K562 (cell line): Measurements from ENCODE around the gene LAT. TPM values are rescaled to one million over a fixed set of nuclear protein-coding genes. Genes with fewer than 3 reads are reported as not detected.

Experiments
- ATAC-seq: fragments of 200-7000 bp; cut with Tn5 transposase; 3 replicates; pipeline ENCODE4 v1.9.1; 2020; ENCODE audit warnings: moderate library complexity
- BruUV-seq: library from RNA; stranded (reverse); fragments of 400-500 nt; replicated peaks from 2 replicates; lab custom pipeline; 2021; lab: Mats Ljungman, UMichigan
- CTCF ChIA-PET: fragments of 300-600 bp; formaldehyde crosslinking; extraction: SDS; loops from one replicate; lab custom pipeline; 2021; ENCODE audit warnings: low intra/inter-chr PET ratio; lab: Yijun Ruan, JAX
- POLR2A ChIA-PET: fragments of 300-600, 350-650 bp; sonication (Branson Sonifier 250); formaldehyde crosslinking; extraction: SDS; loops from one replicate; lab custom pipeline; 2021; ENCODE audit warnings: antibody characterized with exemption, inconsistent platforms; lab: Yijun Ruan, JAX
- DNase-seq, 4 experiments: peaks; one replicate each; pipeline versions ENCODE4 v3.0.0 to v3.0.0-alpha.2; 2011 to 2018; ENCODE audit warnings: low spot score in 3 of 4, mixed read lengths in 3 of 4; ENCODE audit errors: extremely low read depth in 1 of 4
- FAIRE-seq: peaks from 2 replicates; lab custom pipeline; 2011; peaks lifted over from hg19 to GRCh38; lab: Jason Lieb, UNC
- H2AFZ ChIP-seq: 2 replicates; pipeline ENCODE4 v1.6.0; 2011; ENCODE audit warnings: low read depth, low read length, control low read depth, inconsistent platforms
- H3K27ac ChIP-seq: fragments of 200-600 bp; 3 replicates; pipeline ENCODE4 v1.8.0; 2011; ENCODE audit warnings: low read depth, mild to moderate bottlenecking, control low read depth, inconsistent platforms, low read length, moderate library complexity, mixed read lengths; ENCODE audit errors: extremely low read depth
- H3K27me3 ChIP-seq, 2 experiments: fragments of 300-600 bp in 1 of 2; 2 replicates in 1 of 2; 3 replicates in 1 of 2; pipeline versions ENCODE4 v1.6.0 to v1.8.0; 2011; ENCODE audit warnings: inconsistent platforms in 2 of 2, low read length in 2 of 2, mild to moderate bottlenecking in 1 of 2, mixed read lengths in 1 of 2, moderate library complexity in 1 of 2; ENCODE audit not compliant: control insufficient read depth in 2 of 2, insufficient read depth in 2 of 2
- H3K36me3 ChIP-seq: fragments of 300-600 bp; 3 replicates; pipeline ENCODE4 v1.8.0; 2011; ENCODE audit warnings: mild to moderate bottlenecking, low read length, inconsistent platforms; ENCODE audit not compliant: control insufficient read depth, insufficient read depth
- H3K4me1 ChIP-seq, 2 experiments: fragments of 200-600 bp in 1 of 2; replicated peaks in 1 of 2; 2 replicates in 1 of 2; 3 replicates in 1 of 2; pipeline versions ENCODE4 v1.5.1 to v1.8.0; 2011; ENCODE audit warnings: inconsistent platforms in 2 of 2, low read length in 2 of 2, mild to moderate bottlenecking in 1 of 2, mixed read lengths in 1 of 2, moderate library complexity in 1 of 2; ENCODE audit not compliant: control insufficient read depth in 2 of 2, insufficient read depth in 2 of 2
- H3K4me2 ChIP-seq: 2 replicates; pipeline ENCODE4 v1.6.1; 2011; ENCODE audit warnings: low read length, control low read depth, inconsistent platforms, mixed read lengths; ENCODE audit not compliant: insufficient read depth
- H3K4me3 ChIP-seq: fragments of 200-600 bp; sonication (generic), shearing (Covaris generic); 2 replicates; pipeline ENCODE4 v1.5.1; 2016; ENCODE audit warnings: control low read depth, inconsistent platforms
- H3K79me2 ChIP-seq: fragments of 200-600 bp; 3 replicates; pipeline ENCODE4 v1.8.0; 2011; ENCODE audit warnings: low read length, inconsistent platforms; ENCODE audit not compliant: control insufficient read depth, insufficient read depth
- H3K9ac ChIP-seq, 2 experiments: 2 replicates each; pipeline versions ENCODE4 v1.6.0 to v1.6.1; 2011; ENCODE audit warnings: low read depth in 2 of 2, low read length in 2 of 2, control low read depth in 1 of 2, inconsistent platforms in 1 of 2, mild to moderate bottlenecking in 1 of 2, mixed read lengths in 1 of 2; ENCODE audit not compliant: insufficient read depth in 1 of 2
- H3K9me1 ChIP-seq: one replicate; pipeline ENCODE4 v1.6.0; 2011; ENCODE audit warnings: inconsistent platforms, mild to moderate bottlenecking, low read length, moderate library complexity; ENCODE audit not compliant: control insufficient read depth, insufficient read depth
- H3K9me3 ChIP-seq: replicated peaks from 2 replicates; pipeline ENCODE4 v1.5.1; 2011; ENCODE audit warnings: low read depth, low read length, inconsistent platforms; ENCODE audit not compliant: control insufficient read depth, insufficient read depth
- H4K20me1 ChIP-seq: replicated peaks from 2 replicates; pipeline ENCODE4 v1.6.1; 2011; ENCODE audit warnings: low read length, inconsistent platforms, mixed read lengths; ENCODE audit not compliant: control insufficient read depth, insufficient read depth
- CEBPB ChIP-seq: fragments of 450-650 bp; IDR thresholded peaks from 2 replicates; pipeline ENCODE4 v1.6.1; 2016; ENCODE audit warnings: missing genetic modification characterization, missing compliant biosample characterization
- FOXK1 ChIP-seq: sonication (generic); formaldehyde crosslinking; IDR thresholded peaks from 2 replicates; pipeline ENCODE4 v1.8.0; 2022; ENCODE audit warnings: missing genetic modification reagents, mild to moderate bottlenecking, borderline replicate concordance
- WGBS: fragments of 100-300 bp; shearing (Covaris generic); methylation state at CpG from one replicate; pipeline ENCODE4 v1.1.6; 2016; ENCODE audit warnings: low coverage, mixed read lengths; ENCODE audit not compliant: insufficient coverage; ENCODE audit errors: missing lambda C conversion rate; 5-methylcytosine and 5-hydroxymethylcytosine counted together
- in situ Hi-C: fragments of 300-500 bp; cut with MboI; formaldehyde crosslinking; loops from 4 replicates; pipeline ENCODE4 v1.15.0; 2018; ENCODE audit warnings: inconsistent platforms, mixed read lengths
- intact Hi-C: fragments of 100-400 bp; cut with micrococcal nuclease; formaldehyde crosslinking; loops from 2 replicates; pipeline ENCODE4 v1.14.2; 2022
- polyA plus RNA-seq, 8 experiments: library from polyadenylated mRNA; depleted of rRNA in 4 of 8; stranded (reverse) in 5 of 8; unstranded in 3 of 8; fragments of >200 nt; fragmentation: Nextera tagmentation in 2 of 8; fragmentation: Illumina TruSeq in 1 of 8; extraction: Ambion mirVana in 2 of 8; extraction: Trizol in 1 of 8; gene quantifications; 2 replicates each; pipeline versions ENCODE4 v1.2.1 to v1.2.3, GENCODE V29; 2011 to 2014; ENCODE audit warnings: inconsistent platforms in 1 of 8, missing spikeins in 1 of 8
- total RNA-seq, 7 experiments: library from RNA; depleted of rRNA in 6 of 7; stranded (reverse); fragments of >200 nt in 6 of 7; fragmentation: Illumina TruSeq in 2 of 7; extraction: Trizol in 2 of 7; gene quantifications; 2 replicates each; pipeline versions ENCODE4 v1.2.1 to v1.2.3, GENCODE V29; 2011 to 2021; ENCODE audit warnings: low replicate concordance in 1 of 7
- TF ChIP-seq, protein P1 (sequence below): sonication (generic); formaldehyde crosslinking; IDR thresholded peaks from 2 replicates; pipeline ENCODE4 v1.9.0; 2022; ENCODE audit warnings: mild to moderate bottlenecking, missing genetic modification reagents
- TF ChIP-seq, protein P2 (sequence below): sonication (generic); formaldehyde crosslinking; IDR thresholded peaks from 2 replicates; pipeline ENCODE4 v1.5.0; 2020; ENCODE audit warnings: missing genetic modification reagents
- TF ChIP-seq, protein P3 (sequence below): fragments of 450-650 bp; IDR thresholded peaks from 2 replicates; pipeline ENCODE4 v1.6.1; 2017; ENCODE audit warnings: antibody characterized with exemption

The LAT gene
- total and polyA plus RNA-seq, 9 of the 15 experiments (the other 6 are each of a cell fraction or from before 2014, with no cell fraction given), result 0.40 to 4.2 (median 1.3) TPM

GRCh38 chr16:28990375-28991040, 5.7 kb downstream of the LAT start:
- ATAC-seq, result no peak
- in situ Hi-C loops, result loop anchor here (25.0 kb wide), 1 partner anchor 1222 kb away; no protein-coding TSS in a partner anchor
- intact Hi-C loops, result no loop called here

GRCh38 chr16:28991687-28992086, 6.8 kb downstream of the LAT start:
- Histone ChIP-seq H3K27me3 (no peaks in the 10 kb centered on the region), H3K9me1 (no peaks in the 10 kb centered on the region), H3K36me3 (peaks cover 6% of the 10 kb centered on the region; the same call in 1 of the 3 replicates), H3K9ac (peak overlapping the region in 1 of 2 experiments; percentile 83; a peak in 2 of 4 replicates), H3K4me2 (no peak overlapping the region), H3K9me3 (no peaks in the 10 kb centered on the region), H3K27ac (no peak overlapping the region), H3K4me1 (peaks cover 0 to 25% of the 10 kb centered on the region in 2 experiments; a peak in 3 of 5 replicates), H3K4me3 (no peak overlapping the region), H3K79me2 (no peaks in the 10 kb centered on the region), H4K20me1 (no peaks in the 10 kb centered on the region), H2AFZ (no peak overlapping the region)
- BruUV-seq, result no TSS peak
- TF ChIP-seq, protein P1, sequence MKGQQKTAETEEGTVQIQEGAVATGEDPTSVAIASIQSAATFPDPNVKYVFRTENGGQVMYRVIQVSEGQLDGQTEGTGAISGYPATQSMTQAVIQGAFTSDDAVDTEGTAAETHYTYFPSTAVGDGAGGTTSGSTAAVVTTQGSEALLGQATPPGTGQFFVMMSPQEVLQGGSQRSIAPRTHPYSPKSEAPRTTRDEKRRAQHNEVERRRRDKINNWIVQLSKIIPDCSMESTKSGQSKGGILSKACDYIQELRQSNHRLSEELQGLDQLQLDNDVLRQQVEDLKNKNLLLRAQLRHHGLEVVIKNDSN, result peak; percentile 56
- TF ChIP-seq, protein P2, sequence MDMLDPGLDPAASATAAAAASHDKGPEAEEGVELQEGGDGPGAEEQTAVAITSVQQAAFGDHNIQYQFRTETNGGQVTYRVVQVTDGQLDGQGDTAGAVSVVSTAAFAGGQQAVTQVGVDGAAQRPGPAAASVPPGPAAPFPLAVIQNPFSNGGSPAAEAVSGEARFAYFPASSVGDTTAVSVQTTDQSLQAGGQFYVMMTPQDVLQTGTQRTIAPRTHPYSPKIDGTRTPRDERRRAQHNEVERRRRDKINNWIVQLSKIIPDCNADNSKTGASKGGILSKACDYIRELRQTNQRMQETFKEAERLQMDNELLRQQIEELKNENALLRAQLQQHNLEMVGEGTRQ (CRISPR knock-in tag), result 0 out of 2 replicates have a peak, but pooled peaks have one; percentile 20
- TF ChIP-seq, protein P3, sequence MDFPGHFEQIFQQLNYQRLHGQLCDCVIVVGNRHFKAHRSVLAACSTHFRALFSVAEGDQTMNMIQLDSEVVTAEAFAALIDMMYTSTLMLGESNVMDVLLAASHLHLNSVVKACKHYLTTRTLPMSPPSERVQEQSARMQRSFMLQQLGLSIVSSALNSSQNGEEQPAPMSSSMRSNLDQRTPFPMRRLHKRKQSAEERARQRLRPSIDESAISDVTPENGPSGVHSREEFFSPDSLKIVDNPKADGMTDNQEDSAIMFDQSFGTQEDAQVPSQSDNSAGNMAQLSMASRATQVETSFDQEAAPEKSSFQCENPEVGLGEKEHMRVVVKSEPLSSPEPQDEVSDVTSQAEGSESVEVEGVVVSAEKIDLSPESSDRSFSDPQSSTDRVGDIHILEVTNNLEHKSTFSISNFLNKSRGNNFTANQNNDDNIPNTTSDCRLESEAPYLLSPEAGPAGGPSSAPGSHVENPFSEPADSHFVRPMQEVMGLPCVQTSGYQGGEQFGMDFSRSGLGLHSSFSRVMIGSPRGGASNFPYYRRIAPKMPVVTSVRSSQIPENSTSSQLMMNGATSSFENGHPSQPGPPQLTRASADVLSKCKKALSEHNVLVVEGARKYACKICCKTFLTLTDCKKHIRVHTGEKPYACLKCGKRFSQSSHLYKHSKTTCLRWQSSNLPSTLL, result no peak
- TF ChIP-seq CEBPB (tag), result no peak
- ATAC-seq, result peak; percentile 25; the same call in 1 of the 3 replicates
- in situ Hi-C loops, result loop anchor here (25.0 kb wide), 1 partner anchor 1221 kb away; no protein-coding TSS in a partner anchor
- 34% methylated on average over 8 of the region's 8 CpGs for WGBS
- no peak for FAIRE-seq
- ChIA-PET CTCF (no interaction called here), POLR2A (interaction anchor here (1.0 to 1.4 kb wide), 2 partner anchors 10 to 12 kb away, joined by 3 read pairs; no protein-coding TSS in a partner anchor)
- intact Hi-C loops, result no loop called here
- DNase-seq, result no peak

More at GRCh38 chr16:28990375-28991040, 5.7 kb downstream of the LAT start:
- FAIRE-seq (no peak), DNase-seq (no peak)
- Histone ChIP-seq H3K36me3 (peaks cover 6% of the 10 kb centered on the region; the same call in 1 of the 3 replicates), H3K4me2 (no peak overlapping the region), H3K9me3 (no peaks in the 10 kb centered on the region), H3K27ac (no peak overlapping the region), H3K27me3 (no peaks in the 10 kb centered on the region), H2AFZ (no peak overlapping the region), H3K79me2 (no peaks in the 10 kb centered on the region), H3K4me1 (peaks cover 0 to 34% of the 10 kb centered on the region in 2 experiments; a peak in 3 of 5 replicates)
- ChIA-PET CTCF (no interaction called here), POLR2A (no interaction called here)
- BruUV-seq, result no TSS peak
- WGBS, result 84% methylated on average over 11 of the region's 11 CpGs
- no peak for TF ChIP-seq FOXK1 (CRISPR knock-in tag)
- TF ChIP-seq, all 486 proteins: peak for 0
- Histone ChIP-seq H3K9me1 (no peaks in the 10 kb centered on the region), H4K20me1 (no peaks in the 10 kb centered on the region), H3K9ac (peak overlapping the region in 1 of 2 experiments; percentile 64; a peak in 1 of 4 replicates), H3K4me3 (no peak overlapping the region)
